ENCODE measurements around the gene RSF1.
"Not testable (repeated sequence)": the region's sequence is repeated elsewhere in the genome, so short reads cannot be mapped to it uniquely, and the experiment has no call there.

The RSF1 gene

GRCh38 chr11:77672264-77672663, 148.3 kb downstream of the RSF1 start:
- no peak for DNase-seq

DNA sequence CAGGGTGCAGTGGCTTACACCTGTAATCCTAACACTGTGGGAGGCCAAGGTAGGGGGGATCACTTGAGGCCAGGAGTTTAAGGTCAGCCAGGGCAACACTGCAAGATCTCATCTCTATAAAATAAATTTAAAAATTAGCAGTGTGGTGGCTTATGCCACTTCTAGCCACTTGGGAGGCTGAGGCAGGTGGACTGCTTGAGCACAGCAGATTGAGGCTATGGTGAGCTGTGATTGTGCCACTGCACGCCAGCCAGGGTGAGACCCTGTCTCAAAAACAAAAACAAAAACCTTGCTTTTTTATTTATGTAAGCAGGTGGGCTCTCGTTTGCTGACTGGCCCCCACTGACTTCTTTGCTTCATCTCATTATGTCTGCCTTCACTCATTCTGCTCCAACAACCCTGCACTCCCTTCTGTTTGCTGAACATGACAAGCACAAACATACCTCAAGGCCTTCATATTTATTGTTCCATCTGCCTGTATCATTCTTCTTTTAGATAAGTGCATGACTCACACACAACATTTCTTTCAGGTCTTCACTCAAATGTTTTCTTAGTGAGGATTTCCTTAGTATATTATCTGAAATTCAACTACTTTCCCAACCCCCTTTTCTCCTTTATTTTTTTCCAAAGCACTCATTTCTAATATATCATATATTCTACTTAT, 150.5 kb downstream of the RSF1 start:
- no peak for DNase-seq

DNA sequence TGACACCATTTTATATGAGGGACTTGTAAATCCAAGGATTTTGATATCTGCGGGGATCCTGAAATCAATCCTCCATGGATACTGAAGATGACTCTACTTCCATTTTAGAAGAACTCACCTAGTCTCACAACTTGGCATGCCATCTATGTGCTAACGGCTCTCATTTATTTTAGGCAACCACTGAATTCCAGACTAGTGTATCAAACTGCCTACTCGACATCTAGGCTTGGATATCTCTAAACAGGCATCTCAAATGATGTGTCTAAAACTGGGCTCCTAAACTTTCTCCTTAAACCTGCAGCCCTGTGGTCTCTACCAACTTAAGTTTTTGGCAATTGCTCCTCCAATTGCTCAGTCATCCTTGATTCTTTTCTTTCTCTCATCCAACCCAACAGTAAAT, 151.8 kb downstream of the RSF1 start:
- no peak for DNase-seq

DNA sequence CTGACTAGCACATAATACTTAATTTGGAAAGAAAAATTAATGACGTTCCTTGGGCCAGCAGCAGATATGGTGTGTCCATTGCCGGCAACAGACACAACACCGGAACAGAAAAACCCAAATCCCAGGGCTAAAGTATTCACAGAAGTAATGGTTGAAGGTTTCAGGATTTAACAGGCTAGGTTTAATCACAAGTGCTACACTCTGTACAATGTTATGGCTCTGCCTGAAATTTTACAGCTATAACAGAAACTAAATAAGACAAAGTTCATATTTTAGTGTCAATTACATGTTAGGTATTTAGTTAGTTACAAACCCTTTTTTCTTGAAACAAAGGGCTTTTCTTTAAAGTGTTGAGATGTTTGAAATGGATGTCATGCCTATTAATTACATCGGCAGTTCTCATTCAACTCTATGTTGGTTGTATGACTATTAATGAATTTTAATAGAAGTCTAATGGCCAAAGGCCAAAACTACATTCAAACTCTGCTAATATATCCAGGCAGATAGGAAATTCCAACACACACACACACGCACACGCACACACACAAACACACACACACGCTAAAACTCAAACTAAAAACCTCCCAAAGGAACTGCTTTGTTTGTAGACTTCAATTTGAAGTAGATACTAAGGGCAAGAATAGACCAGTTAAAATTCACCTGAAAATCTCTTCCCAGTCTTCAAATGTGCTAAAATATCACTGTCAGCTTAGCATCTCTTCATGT, 155.1 kb downstream of the RSF1 start:
- DNase-seq = no peak

DNA sequence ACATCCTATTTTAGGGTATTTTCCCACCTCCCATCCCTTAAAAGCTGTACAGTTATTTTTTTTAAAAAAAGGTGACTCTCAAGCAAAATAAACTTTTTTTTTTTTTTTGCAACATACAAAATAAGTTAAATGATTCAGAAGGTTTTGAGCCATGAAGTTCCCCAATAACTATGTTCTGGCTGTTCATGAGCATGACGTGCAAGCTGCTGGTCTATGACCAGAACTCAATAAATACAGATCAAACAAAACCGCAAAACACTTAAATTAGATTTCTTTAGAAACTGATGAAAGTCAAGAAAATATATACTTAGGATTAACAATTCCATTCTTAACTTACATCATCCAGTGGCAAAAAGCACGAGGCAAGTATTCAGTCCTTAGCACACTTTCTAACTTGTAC, 158.9 kb downstream of the RSF1 start:
- no peak for DNase-seq

- DNase-seq = no peak
These were observed 159.6 kb downstream of the RSF1 start for GRCh38 chr11:77660947-77661346.

DNA sequence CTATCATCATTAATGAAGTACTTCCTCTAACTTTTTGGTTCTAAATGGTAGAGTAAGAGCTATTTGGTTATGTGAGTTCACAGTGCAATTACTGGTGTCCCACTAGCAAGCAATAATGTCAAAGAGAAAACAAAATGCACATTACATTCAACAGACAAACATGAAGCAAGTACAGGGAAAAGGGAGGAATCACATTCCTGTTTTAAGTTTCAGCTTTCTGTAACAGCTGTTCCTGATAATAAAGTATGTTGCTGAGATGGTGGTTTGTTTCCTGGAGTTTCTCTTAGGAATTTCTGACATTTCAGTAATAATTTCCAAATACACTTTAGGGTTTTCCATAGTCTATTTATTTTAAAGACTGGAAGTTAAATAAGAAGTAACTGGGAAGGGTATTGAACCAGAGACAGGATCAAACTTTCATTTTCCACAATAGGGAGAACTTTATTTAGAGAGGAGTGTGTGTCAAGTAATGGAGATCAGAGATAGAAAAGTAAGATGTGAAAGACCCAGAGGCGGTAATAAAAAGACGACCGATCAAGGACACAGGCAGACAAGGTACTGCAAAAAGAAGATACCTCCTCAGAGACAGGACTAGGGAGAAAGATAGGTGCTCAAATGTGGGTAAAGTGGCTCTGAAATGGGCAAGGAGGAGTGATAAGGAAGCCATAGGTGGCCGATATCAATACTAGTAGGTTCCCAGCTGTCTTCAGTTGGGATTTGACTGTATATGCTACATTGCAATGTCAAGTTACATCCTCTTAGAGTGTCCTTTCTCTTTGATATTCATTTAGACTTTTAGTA, 162.1 kb downstream of the RSF1 start:
- DNase-seq = no peak

- DNase-seq = no peak
These were observed 164.2 kb downstream of the RSF1 start for GRCh38 chr11:77656362-77656761.

- no peak for DNase-seq
These were observed 165.6 kb downstream of the RSF1 start for GRCh38 chr11:77654770-77655434.

GRCh38 chr11:77650123-77650522, 170.4 kb downstream of the RSF1 start:
- no peak for DNase-seq

DNA sequence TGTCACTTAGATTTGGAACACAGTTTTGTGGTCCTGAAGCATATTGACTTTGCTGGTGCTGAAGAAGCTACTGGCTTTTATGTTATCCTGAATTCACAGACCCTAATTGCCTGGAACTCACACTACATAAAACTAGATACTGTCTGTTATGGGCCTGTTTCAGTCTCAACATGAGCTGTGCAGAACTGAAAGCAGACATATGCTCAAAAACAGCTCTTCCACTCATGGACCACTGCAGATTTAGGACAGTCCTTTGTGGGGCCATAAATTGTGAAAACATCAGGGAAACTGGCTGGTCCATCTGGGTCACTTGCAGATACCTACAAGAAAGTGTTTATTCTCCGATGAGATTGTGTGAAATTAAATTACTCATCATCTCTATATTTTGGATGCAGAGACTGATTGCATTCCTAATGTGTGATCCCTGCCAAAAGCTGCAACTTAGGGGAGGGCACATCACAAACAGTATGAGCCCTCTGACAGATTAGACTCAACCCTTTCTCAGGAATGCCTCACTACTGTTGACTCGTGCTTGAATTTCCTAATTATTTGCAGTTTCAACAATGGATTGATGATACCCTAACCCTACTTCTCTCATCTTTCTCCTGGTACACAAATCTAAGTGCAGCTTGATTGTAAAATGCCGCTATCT, 172.7 kb downstream of the RSF1 start:
- DNase-seq = no peak

DNA sequence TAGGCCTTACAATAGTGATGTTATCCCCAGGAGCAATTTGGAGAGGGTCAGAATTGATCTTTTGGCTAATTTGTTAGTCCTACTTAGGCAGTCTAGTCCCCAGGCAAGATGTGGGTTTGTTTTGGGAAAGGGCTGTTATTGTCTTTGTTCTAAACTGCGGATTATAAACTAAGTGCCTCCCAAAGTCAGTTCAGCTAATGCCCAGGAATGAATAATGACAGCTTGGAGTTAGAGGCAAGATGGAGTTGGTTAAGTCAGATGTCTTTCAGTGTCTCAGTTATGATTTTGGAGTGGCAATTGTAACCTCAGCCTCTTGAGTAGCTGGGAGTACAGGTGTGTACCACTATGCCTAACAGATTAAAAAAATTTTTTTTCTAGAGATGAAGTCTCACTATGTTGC, 175.6 kb downstream of the RSF1 start:
- DNase-seq = no peak

GRCh38 chr11:77642228-77642627, 178.3 kb downstream of the RSF1 start:
- DNase-seq = no peak

DNA sequence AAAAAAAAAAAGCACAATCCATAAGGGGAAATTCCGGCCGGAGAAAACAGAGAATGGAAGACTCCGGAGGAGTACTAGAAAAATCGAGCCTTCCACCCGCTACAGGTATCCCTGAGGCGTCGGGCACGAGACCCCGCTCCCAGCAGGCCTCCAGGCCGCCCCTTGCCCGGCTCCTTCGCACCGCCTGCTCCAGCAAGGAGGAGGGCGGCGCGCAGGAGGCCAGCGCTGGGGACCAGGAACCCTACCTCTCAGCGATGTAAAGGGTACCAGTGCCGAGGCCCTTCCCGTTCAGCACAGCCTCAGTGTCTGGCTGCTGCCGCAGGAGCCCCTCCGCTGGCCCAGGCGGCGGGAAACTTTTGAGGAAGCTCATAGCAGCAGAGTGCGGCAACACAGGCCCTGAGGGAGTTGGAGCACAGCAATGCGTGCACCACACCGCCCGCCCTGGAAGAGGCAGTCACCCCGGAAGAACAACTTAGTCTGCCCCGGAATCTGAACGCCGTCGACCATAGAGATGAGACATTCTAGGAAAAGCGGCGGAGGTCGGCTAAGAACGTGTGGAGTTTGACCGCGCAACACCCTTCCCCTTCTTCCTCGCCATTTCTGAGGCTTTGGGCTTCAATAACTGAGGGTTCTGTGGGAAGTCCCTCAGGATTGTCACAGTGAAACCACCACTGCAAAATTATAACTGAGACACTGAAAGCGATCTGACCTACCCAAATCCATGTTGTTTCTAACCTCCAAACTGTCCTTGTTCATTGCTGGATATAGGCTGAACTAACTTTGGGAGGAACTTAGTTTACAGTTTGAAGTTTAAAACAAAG, 183.0 kb downstream of the RSF1 start, which contains the start of gene CLNS1A:
CLNS1A (minus strand) TSS at position 450 of the 821 bp plus-strand sequence; CDS start at position 370, 80 bp downstream.
- peak; percentile 47 for DNase-seq

GRCh38 chr11:77636731-77637344, 183.7 kb downstream of the RSF1 start:
- no peak for DNase-seq

DNA sequence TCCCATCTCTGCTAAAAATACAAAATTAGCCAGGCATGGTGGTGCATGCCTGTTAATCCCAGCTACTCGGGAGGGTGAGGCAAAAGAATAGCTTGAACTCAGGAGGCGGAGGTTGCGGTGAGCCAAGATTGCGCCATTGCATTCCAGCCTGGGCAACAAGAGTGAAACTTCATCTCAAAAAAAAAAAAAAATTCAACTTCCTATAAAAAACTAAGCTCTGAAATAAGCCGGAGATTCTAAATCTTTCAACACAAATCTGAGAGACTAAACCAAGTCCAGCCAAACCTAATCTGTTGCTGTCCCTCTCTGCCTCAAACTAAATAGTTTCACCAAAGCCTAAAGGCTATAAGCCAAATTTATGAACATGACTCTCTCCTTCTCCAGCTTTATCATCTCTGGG, 186.6 kb downstream of the RSF1 start:
- DNase-seq = not testable (repeated sequence)

DNA sequence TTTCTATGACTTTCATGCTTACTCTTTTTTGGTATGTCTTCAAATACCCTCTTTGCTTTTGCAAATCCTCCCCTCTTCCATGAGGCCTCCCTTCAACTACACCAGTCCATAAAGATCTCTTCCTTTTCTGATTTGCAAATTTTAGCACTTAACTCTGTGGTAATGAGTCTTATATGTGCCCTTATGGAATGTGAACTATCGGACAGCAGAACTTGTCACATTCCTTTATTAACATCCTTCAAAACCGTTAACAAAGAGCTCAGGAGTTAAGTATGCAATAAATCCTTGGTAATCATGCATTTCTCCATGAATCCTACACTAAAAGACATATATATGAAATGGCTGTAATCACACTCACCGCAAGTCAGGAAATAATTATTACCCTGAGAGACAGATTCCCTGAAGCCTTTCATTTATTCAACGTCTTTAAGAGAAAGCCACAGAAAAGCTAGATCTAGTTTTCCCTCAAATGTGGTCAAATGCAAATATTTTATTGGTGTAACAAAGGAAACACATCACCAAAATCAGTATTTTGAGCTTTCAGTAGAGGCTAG, 190.3 kb downstream of the RSF1 start:
- no peak for DNase-seq

GRCh38 chr11:77619576-77620198, 200.8 kb downstream of the RSF1 start:
- DNase-seq = no peak

DNA sequence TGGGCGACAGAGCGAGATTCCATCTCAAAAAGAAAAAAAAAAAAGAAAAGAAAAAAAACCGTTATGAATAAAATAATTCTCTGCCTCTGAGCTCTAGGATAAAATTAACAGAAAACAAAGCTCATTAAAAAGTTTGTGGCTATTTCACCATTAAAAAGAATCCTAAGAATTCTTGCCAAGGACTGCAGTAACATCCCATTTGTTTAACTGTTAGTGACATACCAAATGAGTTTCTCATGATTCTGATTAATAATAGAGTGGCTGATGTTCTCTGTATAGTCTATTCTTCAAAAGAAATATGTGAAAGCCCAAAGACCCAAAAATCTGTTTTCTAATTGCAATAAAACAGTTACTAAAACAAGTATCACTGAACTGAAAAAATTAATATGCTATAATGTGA, 202.6 kb downstream of the RSF1 start:
- DNase-seq = no peak

- DNase-seq = no peak
These were observed 208.6 kb downstream of the RSF1 start for GRCh38 chr11:77611921-77612320.
